ENCODE data around the gene UROD. TPM values are rescaled to one million over a fixed set of nuclear protein-coding genes. Genes with fewer than 3 reads are reported as not detected.
"Not testable (repeated sequence)": the region's sequence is repeated elsewhere in the genome, so short reads cannot be mapped to it uniquely, and the experiment has no call there.

UROD gene
- total RNA-seq, 1 experiment from 2014 or later: 92.2 TPM

GRCh38 chr1:45059829-45060228 is 47.8 kb downstream of the UROD start:
- no peak overlapping the region for H3K18ac ChIP-seq (ENCODE audit: insufficient read length, low read depth, low read length)
- H4K8ac ChIP-seq (replicated peaks; ENCODE audit: insufficient read length, low read depth, low read length): no peak overlapping the region
- H3K56ac ChIP-seq (ENCODE audit: insufficient read length, low read depth, low read length): no peak overlapping the region
- no peak for DNase-seq
- H3K4me1 Mint-ChIP-seq: peaks cover 7 to 8% of the 10 kb centered on the region in 2 experiments; a peak in 3 of 4 replicates
- no peak overlapping the region for H3K4ac ChIP-seq (ENCODE audit: low read depth, low read length)
- H3K4me2 ChIP-seq (ENCODE audit: insufficient read depth, insufficient read length, low read length): no peak overlapping the region
- H3K27ac Mint-ChIP-seq: no peak overlapping the region
- H3K36me3 Mint-ChIP-seq (ENCODE audit: insufficient read depth in 1 of 3, low read depth in 3 of 3): no peaks in the 10 kb centered on the region; a peak in 1 of 7 replicates
- no peaks in the 10 kb centered on the region for H3K9me3 Mint-ChIP-seq
- no peaks in the 10 kb centered on the region for H3K27me3 Mint-ChIP-seq (ENCODE audit: low read depth)
- no peak overlapping the region for H3K4me3 Mint-ChIP-seq
- no peak overlapping the region for H2BK15ac ChIP-seq (ENCODE audit: low read depth, low read length)
- H3K14ac ChIP-seq (ENCODE audit: insufficient read depth, low read length): no peak overlapping the region
- H4K91ac ChIP-seq (ENCODE audit: insufficient read length, low read depth, low read length): no peak overlapping the region
- no peak overlapping the region for H2AFZ ChIP-seq (ENCODE audit: low read length)
- no peaks in the 10 kb centered on the region for H3K27me3 ChIP-seq (ENCODE audit: insufficient read depth, low read length)
- H2BK12ac ChIP-seq (ENCODE audit: insufficient read length, low read depth, low read length): no peak overlapping the region
- no peaks in the 10 kb centered on the region for H3K4me1 ChIP-seq (ENCODE audit: insufficient read depth, low read length)
- no peak overlapping the region for H3K9ac ChIP-seq (ENCODE audit: extremely low read depth, insufficient read length, low read length)
- no peak overlapping the region for H2BK120ac ChIP-seq (ENCODE audit: low read depth, low read length, poor library complexity, severe bottlenecking)
- no peaks in the 10 kb centered on the region for H3K79me2 ChIP-seq (ENCODE audit: insufficient read depth, low read length)
- H3K79me1 ChIP-seq (ENCODE audit: insufficient read depth, low read depth, low read length, poor library complexity, severe bottlenecking): no peaks in the 10 kb centered on the region
- no peaks in the 10 kb centered on the region for H3K23me2 ChIP-seq (ENCODE audit: insufficient read length, low read depth, low read length, poor library complexity, severe bottlenecking)
- no peak for TF ChIP-seq CTCF (conservative IDR thresholded peaks at IDR 0.05)
- H3K23ac ChIP-seq (ENCODE audit: insufficient read length, low read depth, low read length): no peak overlapping the region
- no peak overlapping the region for H2BK20ac ChIP-seq (ENCODE audit: low read depth, low read length, poor library complexity, severe bottlenecking)
- no peak overlapping the region for H4K5ac ChIP-seq (ENCODE audit: insufficient read length, low read depth, low read length)
- no peak overlapping the region for H3K27ac ChIP-seq (ENCODE audit: insufficient read length, low read depth, low read length)
- H3T11ph ChIP-seq (ENCODE audit: low read length): no peak overlapping the region
- WGBS (ENCODE audit: extremely low coverage, insufficient read length, low lambda C conversion rate): no CpG with 5 or more reads among the region's 2 CpGs
- H4K20me1 ChIP-seq (ENCODE audit: control insufficient read depth, insufficient read depth, insufficient read length): no peaks in the 10 kb centered on the region
- no peaks in the 10 kb centered on the region for H3K9me3 ChIP-seq (ENCODE audit: control insufficient read depth, low read depth, low read length)
- no peak overlapping the region for H2BK5ac ChIP-seq (ENCODE audit: insufficient read length, low read length)
- no peak overlapping the region for H2AK5ac ChIP-seq (ENCODE audit: insufficient read length, low read length)

DNA sequence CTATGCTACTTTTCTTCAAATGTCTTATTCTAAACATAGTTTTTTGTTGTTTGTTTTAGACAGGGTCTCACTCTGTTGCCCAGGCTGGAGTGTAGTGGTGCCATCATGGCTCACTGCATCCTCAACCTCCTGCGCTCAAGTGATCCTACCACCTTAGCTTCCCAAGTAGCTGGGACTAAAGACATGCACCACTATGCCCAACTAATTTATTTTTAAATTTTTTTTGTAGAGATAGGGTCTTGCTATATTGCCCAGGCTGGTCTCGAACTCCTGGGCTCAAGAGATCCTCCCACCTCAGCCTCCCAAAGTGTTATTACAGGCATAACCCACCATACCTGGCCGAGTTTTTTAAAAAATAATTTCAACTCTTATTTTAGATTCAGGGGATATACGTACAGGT is 50.4 kb downstream of the UROD start:
- H3K56ac ChIP-seq (ENCODE audit: insufficient read length, low read depth, low read length); H2BK15ac ChIP-seq (ENCODE audit: low read depth, low read length); H3K36me3 Mint-ChIP-seq (ENCODE audit: insufficient read depth in 1 of 3, low read depth in 3 of 3); H3K79me1 ChIP-seq (ENCODE audit: insufficient read depth, low read depth, low read length, poor library complexity, severe bottlenecking); H3K9me3 Mint-ChIP-seq; H3K18ac ChIP-seq (ENCODE audit: insufficient read length, low read depth, low read length); H4K8ac ChIP-seq (replicated peaks; ENCODE audit: insufficient read length, low read depth, low read length); H3K4me1 ChIP-seq (ENCODE audit: insufficient read depth, low read length); H2AK5ac ChIP-seq (ENCODE audit: insufficient read length, low read length); H3K27ac ChIP-seq (ENCODE audit: insufficient read length, low read depth, low read length); H3T11ph ChIP-seq (ENCODE audit: low read length); H2BK20ac ChIP-seq (ENCODE audit: low read depth, low read length, poor library complexity, severe bottlenecking); H3K9ac ChIP-seq (ENCODE audit: extremely low read depth, insufficient read length, low read length); DNase-seq; H3K79me2 ChIP-seq (ENCODE audit: insufficient read depth, low read length); H3K9me3 ChIP-seq (ENCODE audit: control insufficient read depth, low read depth, low read length); H3K27me3 Mint-ChIP-seq (ENCODE audit: low read depth); H3K4ac ChIP-seq (ENCODE audit: low read depth, low read length); H3K4me3 Mint-ChIP-seq; H4K91ac ChIP-seq (ENCODE audit: insufficient read length, low read depth, low read length); H3K4me1 Mint-ChIP-seq; H3K4me2 ChIP-seq (ENCODE audit: insufficient read depth, insufficient read length, low read length); H3K27me3 ChIP-seq (ENCODE audit: insufficient read depth, low read length); H4K20me1 ChIP-seq (ENCODE audit: control insufficient read depth, insufficient read depth, insufficient read length); H3K23ac ChIP-seq (ENCODE audit: insufficient read length, low read depth, low read length); H2BK5ac ChIP-seq (ENCODE audit: insufficient read length, low read length); H2AFZ ChIP-seq (ENCODE audit: low read length); H2BK12ac ChIP-seq (ENCODE audit: insufficient read length, low read depth, low read length); H2BK120ac ChIP-seq (ENCODE audit: low read depth, low read length, poor library complexity, severe bottlenecking); H3K14ac ChIP-seq (ENCODE audit: insufficient read depth, low read length); H3K27ac Mint-ChIP-seq; H4K5ac ChIP-seq (ENCODE audit: insufficient read length, low read depth, low read length); H3K23me2 ChIP-seq (ENCODE audit: insufficient read length, low read depth, low read length, poor library complexity, severe bottlenecking): not testable (repeated sequence)
- no CpG with 5 or more reads among the region's 4 CpGs for WGBS (ENCODE audit: extremely low coverage, insufficient read length, low lambda C conversion rate)

Measured in H9 (cell line).